PC-3 (cell line): Measurements from ENCODE around the gene TSBP1. TPM values are rescaled to one million over a fixed set of nuclear protein-coding genes. Genes with fewer than 3 reads are reported as not detected.

Experiments
- ATAC-seq: fragments of 200-7000 bp; cut with Tn5 transposase; 2 replicates; pipeline ENCODE4 v1.9.1; 2020; ENCODE audit warnings: mild to moderate bottlenecking, moderate library complexity
- BruUV-seq: library from RNA; stranded (reverse); fragments of 400-500 nt; replicated peaks from 2 replicates; lab custom pipeline; 2021; lab: Mats Ljungman, UMichigan
- CTCF ChIA-PET: fragments of 300-600 bp; sonication (Branson Sonifier 250); formaldehyde crosslinking; loops from one replicate; lab custom pipeline; 2022; ENCODE audit warnings: antibody characterized with exemption; lab: Charles Lee
- POLR2A ChIA-PET: fragments of 300-600 bp; sonication (Branson Sonifier 250); formaldehyde crosslinking; loops from one replicate; lab custom pipeline; 2022; ENCODE audit warnings: antibody characterized with exemption; ENCODE audit not compliant: unreplicated experiment; lab: Charles Lee
- DNase-seq: peaks from one replicate; pipeline ENCODE4 v3.0.0-alpha.2; 2015
- H2AFZ ChIP-seq: fragments of 300-600 bp; sonication (generic); 2 replicates; pipeline ENCODE4 v1.6.0; 2016; ENCODE audit warnings: antibody characterized with exemption, low read length
- H3F3A ChIP-seq: fragments of 300-600 bp; sonication (generic); one replicate; pipeline ENCODE4 v1.6.0; 2017; ENCODE audit warnings: antibody characterized with exemption, low read length, control low read depth, mild to moderate bottlenecking; ENCODE audit not compliant: unreplicated experiment
- H3K27ac ChIP-seq: fragments of 300-600 bp; sonication (generic); 2 replicates; pipeline ENCODE4 v1.5.1; 2016; ENCODE audit warnings: mild to moderate bottlenecking, low read length
- H3K27me3 ChIP-seq: fragments of 300-600 bp; sonication (generic); 2 replicates; pipeline ENCODE4 v1.6.1; 2016; ENCODE audit warnings: low read length, mixed read lengths
- H3K36me3 ChIP-seq: fragments of 300-600 bp; sonication (generic); 2 replicates; pipeline ENCODE4 v1.6.1; 2016; ENCODE audit warnings: low read depth, mixed run types, low read length, mixed read lengths
- H3K4me1 ChIP-seq: fragments of 300-600 bp; sonication (generic); 2 replicates; pipeline ENCODE4 v1.5.1; 2016; ENCODE audit warnings: low read length; ENCODE audit not compliant: insufficient read depth
- H3K4me2 ChIP-seq: fragments of 300-600 bp; sonication (generic); 2 replicates; pipeline ENCODE4 v1.6.0; 2016; ENCODE audit warnings: low read length
- H3K4me3 ChIP-seq: fragments of 300-600 bp; sonication (generic); 2 replicates; pipeline ENCODE4 v1.5.1; 2016; ENCODE audit warnings: mild to moderate bottlenecking, low read length, mixed read lengths
- H3K79me2 ChIP-seq: fragments of 300-600 bp; sonication (generic); 2 replicates; pipeline ENCODE4 v1.6.1; 2017; ENCODE audit warnings: low read length, mixed read lengths
- H3K9ac ChIP-seq: fragments of 300-600 bp; sonication (generic); 2 replicates; pipeline ENCODE4 v1.6.0; 2016; ENCODE audit warnings: mild to moderate bottlenecking, low read length
- H3K9me2 ChIP-seq: fragments of 300-600 bp; sonication (generic); replicated peaks from 2 replicates; pipeline ENCODE4 v1.6.1; 2016; ENCODE audit warnings: mixed run types, low read length, mixed read lengths
- H3K9me3 ChIP-seq: fragments of 300-600 bp; sonication (generic); 2 replicates; pipeline ENCODE4 v1.6.1; 2016; ENCODE audit warnings: low read length, mixed read lengths
- H4K20me1 ChIP-seq: fragments of 300-600 bp; sonication (generic); 2 replicates; pipeline ENCODE4 v1.6.1; 2016; ENCODE audit warnings: low read length, mixed read lengths
- EZH2 ChIP-seq: fragments of 300-600 bp; sonication (generic); IDR thresholded peaks from one replicate; pipeline ENCODE4 v1.6.1; 2017; ENCODE audit warnings: antibody characterized with exemption, mild to moderate bottlenecking, low read length; ENCODE audit not compliant: unreplicated experiment
- EZH2phosphoT487 ChIP-seq: fragments of 300-600 bp; sonication (generic); IDR thresholded peaks from 2 replicates; pipeline ENCODE4 v1.6.1; 2018; ENCODE audit warnings: mild to moderate bottlenecking, antibody characterized with exemption, low read length, borderline replicate concordance
- intact Hi-C: fragments of 100-400 bp; cut with micrococcal nuclease; formaldehyde crosslinking; loops from 2 replicates; pipeline ENCODE4 v1.9.0; 2023
- total RNA-seq: library from RNA; depleted of rRNA; stranded (reverse); fragments of >200 nt; gene quantifications from 2 replicates; pipeline ENCODE4 v1.2.3, GENCODE V29; 2014
- TF ChIP-seq, protein P1 (sequence below): fragments of 300-600 bp; sonication (generic); conservative IDR thresholded peaks from 2 replicates; pipeline ENCODE4 v1.5.1; 2017; ENCODE audit warnings: antibody characterized with exemption, low read depth, mild to moderate bottlenecking, low read length

The TSBP1 gene
- total RNA-seq, 1 experiment from 2014 or later = not detected

GRCh38 chr6:32293695-32294094 lies 78.0 kb downstream of the TSBP1 start:
- H3K9ac ChIP-seq = no peak overlapping the region
- peaks cover 26% of the 10 kb centered on the region for H3K4me1 ChIP-seq
- no TSS peak for BruUV-seq
- CTCF ChIA-PET = no interaction called here
- intact Hi-C loops = no loop called here
- no peak overlapping the region for H3K4me3 ChIP-seq
- POLR2A ChIA-PET = no interaction called here
- ATAC-seq (no peak), DNase-seq (no peak)
- H3K27ac ChIP-seq = no peak overlapping the region
- H3K79me2 ChIP-seq = no peaks in the 10 kb centered on the region
- no peak overlapping the region for H2AFZ ChIP-seq
- no peaks in the 10 kb centered on the region for H3K27me3 ChIP-seq
- H3K9me3 ChIP-seq = no peaks in the 10 kb centered on the region
- no peak overlapping the region for H3K4me2 ChIP-seq
- TF ChIP-seq EZH2 = no peak
- TF ChIP-seq, protein P1, sequence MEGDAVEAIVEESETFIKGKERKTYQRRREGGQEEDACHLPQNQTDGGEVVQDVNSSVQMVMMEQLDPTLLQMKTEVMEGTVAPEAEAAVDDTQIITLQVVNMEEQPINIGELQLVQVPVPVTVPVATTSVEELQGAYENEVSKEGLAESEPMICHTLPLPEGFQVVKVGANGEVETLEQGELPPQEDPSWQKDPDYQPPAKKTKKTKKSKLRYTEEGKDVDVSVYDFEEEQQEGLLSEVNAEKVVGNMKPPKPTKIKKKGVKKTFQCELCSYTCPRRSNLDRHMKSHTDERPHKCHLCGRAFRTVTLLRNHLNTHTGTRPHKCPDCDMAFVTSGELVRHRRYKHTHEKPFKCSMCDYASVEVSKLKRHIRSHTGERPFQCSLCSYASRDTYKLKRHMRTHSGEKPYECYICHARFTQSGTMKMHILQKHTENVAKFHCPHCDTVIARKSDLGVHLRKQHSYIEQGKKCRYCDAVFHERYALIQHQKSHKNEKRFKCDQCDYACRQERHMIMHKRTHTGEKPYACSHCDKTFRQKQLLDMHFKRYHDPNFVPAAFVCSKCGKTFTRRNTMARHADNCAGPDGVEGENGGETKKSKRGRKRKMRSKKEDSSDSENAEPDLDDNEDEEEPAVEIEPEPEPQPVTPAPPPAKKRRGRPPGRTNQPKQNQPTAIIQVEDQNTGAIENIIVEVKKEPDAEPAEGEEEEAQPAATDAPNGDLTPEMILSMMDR = no peak
- no peak for TF ChIP-seq EZH2phosphoT487
- no peaks in the 10 kb centered on the region for H3K36me3 ChIP-seq
- no peaks in the 10 kb centered on the region for H4K20me1 ChIP-seq
- no peaks in the 10 kb centered on the region for H3K9me2 ChIP-seq
- peaks cover 9% of the 10 kb centered on the region for H3F3A ChIP-seq

DNA sequence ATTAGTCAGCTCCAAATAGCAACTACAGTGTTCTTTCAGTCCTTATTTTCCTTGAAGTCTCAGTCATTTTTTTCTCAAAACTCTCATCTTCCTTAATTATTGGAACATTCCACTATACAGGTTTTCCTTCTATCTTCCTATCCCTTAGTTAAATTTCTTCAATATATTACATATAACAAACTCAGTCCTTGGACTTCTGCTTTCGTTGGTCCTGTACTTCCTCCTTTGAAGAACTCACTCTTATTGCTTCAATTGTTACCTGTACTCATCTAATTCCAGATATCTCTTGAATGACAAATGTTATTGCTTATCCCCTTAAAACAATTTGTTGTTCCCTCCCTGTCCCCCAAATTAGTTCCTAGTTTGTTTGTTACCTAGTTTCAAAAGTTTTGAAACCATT lies 80.2 kb downstream of the TSBP1 start:
- no peak overlapping the region for H3K4me3 ChIP-seq
- no peaks in the 10 kb centered on the region for H4K20me1 ChIP-seq
- BruUV-seq = no TSS peak
- no peak overlapping the region for H3K9ac ChIP-seq
- peaks cover 3% of the 10 kb centered on the region for H3F3A ChIP-seq
- DNase-seq (no peak), ATAC-seq (no peak)
- H3K4me2 ChIP-seq = no peak overlapping the region
- H3K79me2 ChIP-seq = no peaks in the 10 kb centered on the region
- H2AFZ ChIP-seq = no peak overlapping the region
- intact Hi-C loops = no loop called here
- H3K9me3 ChIP-seq = no peaks in the 10 kb centered on the region
- no peak overlapping the region for H3K27ac ChIP-seq
- no peaks in the 10 kb centered on the region for H3K36me3 ChIP-seq
- CTCF ChIA-PET = no interaction called here
- POLR2A ChIA-PET = no interaction called here
- no peaks in the 10 kb centered on the region for H3K9me2 ChIP-seq
- TF ChIP-seq EZH2 (no peak), EZH2phosphoT487 (no peak)
- TF ChIP-seq, protein P1 = no peak
- peaks cover 6% of the 10 kb centered on the region for H3K4me1 ChIP-seq
- H3K27me3 ChIP-seq = no peaks in the 10 kb centered on the region

DNA sequence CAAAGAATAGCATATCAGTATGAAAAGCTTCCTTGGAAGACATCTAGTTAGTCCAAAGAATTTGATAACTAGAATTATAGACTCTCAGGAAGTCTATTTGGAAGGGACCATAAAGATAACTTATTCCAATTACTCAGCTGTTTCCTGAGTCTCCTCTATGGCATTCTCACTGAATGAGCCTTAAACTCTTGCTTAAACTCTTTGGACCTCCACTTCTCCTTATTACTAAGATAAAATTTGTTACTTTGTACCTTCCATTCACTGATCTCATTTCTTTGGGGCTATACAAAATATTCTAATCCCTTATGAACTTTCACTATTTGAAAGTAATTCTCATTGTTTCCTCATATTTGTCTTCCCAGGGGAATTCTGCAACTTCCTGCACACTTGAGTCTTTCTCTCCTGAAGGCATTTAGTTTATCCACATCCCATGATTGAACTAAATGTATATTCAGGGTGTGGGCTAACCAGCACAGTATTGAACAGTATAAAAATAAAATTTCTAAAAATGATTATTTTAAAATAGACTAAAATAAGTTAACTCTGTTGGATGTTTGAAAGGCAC lies 80.7 kb downstream of the TSBP1 start:
- DNase-seq = no peak
- Histone ChIP-seq H3K4me2 (no peak overlapping the region), H3K9me2 (no peaks in the 10 kb centered on the region), H3K4me3 (no peak overlapping the region), H3K4me1 (peaks cover under 1% of the 10 kb centered on the region), H3K27me3 (no peaks in the 10 kb centered on the region), H2AFZ (no peak overlapping the region), H3K9ac (no peak overlapping the region), H3K9me3 (no peaks in the 10 kb centered on the region), H3K79me2 (no peaks in the 10 kb centered on the region), H3F3A (no peaks in the 10 kb centered on the region), H3K27ac (no peak overlapping the region), H3K36me3 (no peaks in the 10 kb centered on the region), H4K20me1 (no peaks in the 10 kb centered on the region)
- BruUV-seq = no TSS peak
- TF ChIP-seq, protein P1 = no peak
- TF ChIP-seq EZH2phosphoT487 (no peak), EZH2 (no peak)
- no peak for ATAC-seq
- ChIA-PET CTCF (interaction anchor here (0.6 kb wide), 1 partner anchor 26 kb away, joined by 4 read pairs; no protein-coding TSS in a partner anchor), POLR2A (no interaction called here)
- intact Hi-C loops = no loop called here
